NCI-H2227 treated with DMSO at 0.1 percent for 48 hours (cell line): Measurements from ENCODE around the gene LRRC75A.
"Not testable (repeated sequence)": the region's sequence is repeated elsewhere in the genome, so short reads cannot be mapped to it uniquely, and the experiment has no call there.

Experiments
- DNase-seq: peaks from one replicate; lab custom pipeline; 2025; lab: John Stamatoyannopoulos, UW

The LRRC75A gene, protein sequence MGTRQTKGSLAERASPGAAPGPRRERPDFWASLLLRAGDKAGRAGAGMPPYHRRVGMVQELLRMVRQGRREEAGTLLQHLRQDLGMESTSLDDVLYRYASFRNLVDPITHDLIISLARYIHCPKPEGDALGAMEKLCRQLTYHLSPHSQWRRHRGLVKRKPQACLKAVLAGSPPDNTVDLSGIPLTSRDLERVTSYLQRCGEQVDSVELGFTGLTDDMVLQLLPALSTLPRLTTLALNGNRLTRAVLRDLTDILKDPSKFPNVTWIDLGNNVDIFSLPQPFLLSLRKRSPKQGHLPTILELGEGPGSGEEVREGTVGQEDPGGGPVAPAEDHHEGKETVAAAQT

DNA sequence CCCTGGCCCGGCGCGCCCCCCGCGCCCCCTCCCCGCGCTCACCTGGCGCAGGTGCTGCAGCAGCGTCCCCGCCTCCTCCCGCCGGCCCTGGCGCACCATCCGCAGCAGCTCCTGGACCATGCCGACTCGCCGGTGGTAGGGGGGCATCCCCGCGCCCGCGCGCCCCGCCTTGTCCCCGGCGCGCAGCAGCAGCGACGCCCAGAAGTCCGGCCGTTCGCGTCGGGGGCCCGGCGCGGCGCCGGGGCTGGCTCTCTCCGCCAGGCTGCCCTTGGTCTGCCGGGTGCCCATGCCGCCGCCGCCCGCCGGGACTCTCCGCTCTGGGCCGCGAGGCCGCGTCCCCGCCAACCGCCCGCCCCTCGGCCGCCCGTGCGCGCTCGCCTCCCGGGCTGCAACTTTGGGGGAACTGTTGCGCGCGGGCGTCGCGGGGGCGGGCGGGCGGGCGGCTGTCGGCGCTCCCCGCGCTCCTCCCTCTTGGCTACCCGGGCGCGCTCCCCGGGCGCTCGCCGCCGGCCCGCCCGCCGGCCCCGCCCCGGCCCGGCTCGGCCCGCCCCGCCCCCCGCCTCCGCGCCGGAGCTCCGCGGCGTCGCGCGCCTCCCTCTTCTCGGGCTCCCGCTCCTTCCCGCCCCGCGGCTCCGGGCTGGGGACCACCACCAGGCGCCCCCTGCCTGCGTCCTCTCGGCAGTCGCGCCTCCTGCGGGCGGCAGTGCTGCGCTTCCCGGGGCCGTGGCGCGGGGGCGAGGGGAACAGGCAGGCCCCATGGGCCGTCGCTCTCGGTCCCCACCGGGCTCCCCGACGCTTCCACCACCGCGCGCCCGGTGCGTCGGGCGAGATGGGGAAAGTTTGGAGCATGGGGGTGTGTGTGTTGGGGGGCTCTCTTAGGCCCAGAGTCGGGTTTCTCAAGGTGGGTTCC, at the start of gene LRRC75A:
Gene LRRC75A (minus strand): TSS at position 491 of the 910 bp plus-strand sequence. CDS start 203 bp downstream, at position 288.
- peak; percentile 32 for DNase-seq

DNA sequence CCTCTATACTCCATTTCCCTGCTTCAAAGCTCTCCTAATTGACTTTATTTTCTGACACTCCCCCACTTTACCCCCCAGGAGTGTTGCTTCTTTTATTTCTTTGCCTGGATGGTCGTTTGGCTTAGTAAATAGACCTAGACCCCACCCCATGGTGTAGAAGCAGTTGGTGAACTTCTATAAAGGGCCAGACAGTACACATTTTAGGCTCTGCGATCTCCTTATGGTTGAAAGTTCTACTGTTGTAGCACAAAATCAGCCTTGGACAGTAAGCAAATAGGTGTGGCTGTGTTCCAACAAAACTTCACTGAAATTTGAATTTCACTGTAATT, 45.1 kb upstream of the LRRC75A start:
- DNase-seq: no peak

DNA sequence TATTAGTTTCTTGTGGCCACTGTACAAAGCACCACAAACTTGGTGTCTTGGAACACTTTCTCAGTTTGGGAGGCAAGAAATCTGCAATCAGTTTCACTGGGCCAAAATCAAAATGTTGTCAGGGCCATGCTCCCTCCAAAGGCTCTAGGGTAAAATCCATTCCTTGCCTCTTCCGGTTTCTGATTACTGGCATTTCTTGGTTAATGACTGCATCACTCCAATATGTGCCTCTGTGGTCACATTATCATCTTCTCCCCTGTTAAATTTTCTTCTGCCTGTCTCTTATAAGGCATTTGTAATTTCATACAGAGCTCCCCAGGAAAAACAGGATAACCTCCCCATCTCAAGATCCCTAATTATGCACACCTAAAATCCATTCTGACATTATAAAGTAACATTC, 42.2 kb upstream of the LRRC75A start:
- DNase-seq: no peak

DNA sequence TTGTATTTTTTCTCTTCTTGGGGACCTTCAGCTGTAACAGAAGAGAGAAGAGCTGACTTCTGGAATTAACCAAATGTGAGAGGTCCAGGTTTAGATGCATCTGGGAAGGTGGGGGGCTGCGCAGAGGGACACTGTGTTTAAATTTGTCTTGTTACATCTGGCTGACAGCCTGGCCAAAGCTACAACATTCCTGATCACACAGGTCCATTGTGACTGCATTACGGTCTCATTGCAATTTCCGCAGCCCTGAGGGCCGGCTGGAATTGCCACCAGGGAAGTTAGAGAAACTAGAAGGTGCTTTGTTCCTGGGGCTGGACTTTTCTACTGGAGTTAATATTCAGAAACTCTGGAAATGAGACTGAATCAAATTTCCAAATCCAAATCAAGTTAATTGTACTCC, 37.9 kb upstream of the LRRC75A start:
- DNase-seq: no peak

DNA sequence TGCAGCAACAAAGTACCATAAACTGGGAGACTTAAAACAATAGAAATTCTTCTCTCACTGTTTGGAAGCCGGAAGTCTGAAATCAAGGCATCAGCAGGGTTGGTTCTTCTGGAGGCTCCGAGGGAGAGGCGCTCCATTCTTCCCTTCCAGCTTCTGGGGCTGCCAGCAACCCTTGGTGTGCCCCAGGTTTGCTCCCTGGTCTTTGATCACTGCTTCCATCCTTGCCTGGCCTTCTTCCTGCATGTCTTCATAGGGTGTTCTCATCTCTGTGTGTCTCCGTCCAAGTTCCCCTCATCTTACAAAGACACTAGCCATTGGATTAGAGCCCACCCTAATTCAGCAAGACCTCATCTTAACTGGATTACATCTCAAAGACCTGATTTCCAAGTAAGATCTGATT, 35.3 kb upstream of the LRRC75A start:
- no peak for DNase-seq

DNA sequence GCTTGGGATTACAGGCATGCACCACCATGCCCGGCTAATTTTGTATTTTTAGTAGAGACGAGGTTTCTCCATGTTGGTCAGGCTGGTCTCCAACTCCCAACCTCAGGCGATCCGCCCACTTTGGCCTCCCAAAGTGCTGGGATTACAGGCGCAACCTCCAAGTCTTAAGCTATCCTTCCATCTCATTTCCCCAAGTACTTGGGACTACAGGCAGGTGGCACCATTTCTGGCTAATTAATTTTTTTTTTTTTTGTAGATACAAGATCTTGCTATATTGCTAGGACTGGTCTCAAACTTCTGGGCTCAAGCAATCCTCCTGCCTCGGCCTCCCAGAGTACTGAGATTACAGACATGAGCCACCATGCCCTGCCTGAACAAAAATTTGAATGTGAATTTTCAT, 33.6 kb upstream of the LRRC75A start:
- DNase-seq: not testable (repeated sequence)

DNA sequence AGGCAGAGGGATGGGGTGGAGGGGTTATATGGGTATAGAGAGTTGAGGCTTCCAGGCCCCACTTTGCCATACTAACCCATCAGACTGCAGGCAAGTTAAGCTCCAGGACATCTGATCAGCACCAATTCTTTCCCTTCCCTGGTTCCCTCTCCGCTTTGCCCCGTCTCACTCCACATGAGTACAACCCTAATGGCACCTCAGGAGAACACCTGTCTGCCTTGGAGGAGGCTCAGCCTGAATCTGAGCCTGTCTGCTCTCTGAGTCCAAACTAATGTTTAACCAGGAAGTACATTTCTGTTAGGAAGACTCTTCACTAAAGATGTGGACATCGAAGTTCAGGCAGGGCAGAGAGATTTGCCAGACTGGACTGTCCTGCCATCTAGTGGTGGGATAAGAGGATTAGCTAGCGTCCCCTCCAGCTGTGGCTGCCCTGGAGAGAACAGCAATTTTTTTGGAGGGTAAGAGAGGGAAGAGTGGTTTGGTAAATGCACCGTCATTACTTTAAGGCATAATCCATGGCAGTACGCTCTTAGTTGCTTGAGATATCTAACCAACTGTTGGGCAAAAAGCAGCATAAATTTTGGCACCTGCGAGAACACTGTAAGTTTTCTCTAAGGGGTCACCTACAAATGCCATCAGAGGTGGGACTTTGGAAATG, 29.2 kb upstream of the LRRC75A start:
- peak; percentile 72 for DNase-seq

DNA sequence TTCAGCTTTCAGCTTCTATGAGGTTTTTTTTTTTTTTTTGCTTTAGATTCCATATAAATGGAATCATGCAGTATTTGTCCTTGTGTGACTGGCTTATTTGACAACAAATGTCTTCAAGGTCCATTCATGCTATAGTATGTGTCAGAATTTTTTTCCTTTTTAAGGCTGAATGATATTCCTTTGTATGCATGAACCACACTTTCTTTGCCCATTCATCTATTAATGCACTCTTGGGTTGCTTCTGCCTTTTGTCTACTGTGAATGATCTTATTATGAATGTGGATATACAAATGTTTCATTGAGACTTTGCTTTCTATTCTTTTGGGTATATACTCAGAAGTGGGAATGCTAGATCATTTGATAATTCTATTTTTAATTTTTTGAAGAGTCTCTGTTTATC, 27.0 kb upstream of the LRRC75A start:
- no peak for DNase-seq

DNA sequence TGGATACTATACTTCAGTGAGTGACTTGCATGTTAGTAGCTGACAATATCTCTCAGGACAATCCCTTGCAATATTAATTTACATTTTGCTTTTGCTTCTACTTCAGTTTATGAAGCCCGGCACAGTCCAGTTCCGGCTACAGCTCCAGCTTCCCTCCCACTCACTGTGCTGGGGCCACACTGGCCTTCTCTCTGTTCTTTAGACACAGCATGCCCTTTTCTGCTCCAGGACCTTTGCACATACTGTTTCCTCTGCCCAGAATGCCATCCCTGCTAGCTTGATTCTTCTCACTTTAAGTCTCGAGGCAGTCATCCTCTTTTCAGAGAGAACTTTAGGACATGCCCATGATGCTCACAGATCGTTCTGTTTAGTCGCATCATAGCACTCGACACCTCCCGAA, 25.5 kb upstream of the LRRC75A start:
- no peak for DNase-seq

DNA sequence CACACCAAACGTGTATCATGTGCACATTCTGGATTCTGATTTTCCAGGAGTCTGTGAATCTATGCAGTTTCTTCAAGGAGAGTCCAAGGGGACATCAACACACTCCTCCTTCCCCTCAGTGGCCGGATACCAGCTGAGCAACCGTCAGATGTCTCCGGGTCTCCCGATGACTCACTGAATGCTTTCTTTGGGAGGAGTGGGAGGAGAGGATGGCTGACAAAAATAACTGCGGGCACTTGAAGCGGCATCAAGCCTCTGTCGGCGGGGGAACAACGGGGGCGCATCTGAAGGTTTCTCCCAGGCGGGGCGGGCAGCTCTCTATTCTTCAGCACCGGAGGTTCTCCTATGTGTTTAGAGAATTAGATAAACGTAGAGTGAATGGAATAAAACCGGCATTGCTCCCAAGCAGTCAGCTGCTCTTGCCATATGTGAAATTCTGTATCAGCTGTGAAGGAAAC, 24.6 kb upstream of the LRRC75A start:
- DNase-seq: peak; percentile 56

DNA sequence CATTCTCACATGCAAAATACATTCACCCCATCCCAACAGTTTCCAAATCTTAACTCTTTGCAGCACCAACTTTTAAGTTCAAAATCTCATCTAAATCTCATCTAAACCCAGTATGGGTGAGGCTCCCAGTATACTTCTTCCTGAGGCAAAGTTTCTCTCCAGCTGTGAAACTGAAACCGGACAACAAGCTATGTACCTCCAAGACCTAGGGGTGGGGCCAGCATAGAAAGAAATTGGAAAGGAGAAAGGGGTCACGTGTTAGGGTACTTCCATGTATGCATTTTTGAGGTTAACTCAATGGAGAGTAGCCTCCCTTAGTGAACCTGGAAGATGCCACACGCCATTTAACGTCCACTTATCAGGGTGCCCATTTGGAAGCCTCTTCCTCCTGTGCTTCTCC, 23.9 kb upstream of the LRRC75A start:
- DNase-seq: no peak

DNA sequence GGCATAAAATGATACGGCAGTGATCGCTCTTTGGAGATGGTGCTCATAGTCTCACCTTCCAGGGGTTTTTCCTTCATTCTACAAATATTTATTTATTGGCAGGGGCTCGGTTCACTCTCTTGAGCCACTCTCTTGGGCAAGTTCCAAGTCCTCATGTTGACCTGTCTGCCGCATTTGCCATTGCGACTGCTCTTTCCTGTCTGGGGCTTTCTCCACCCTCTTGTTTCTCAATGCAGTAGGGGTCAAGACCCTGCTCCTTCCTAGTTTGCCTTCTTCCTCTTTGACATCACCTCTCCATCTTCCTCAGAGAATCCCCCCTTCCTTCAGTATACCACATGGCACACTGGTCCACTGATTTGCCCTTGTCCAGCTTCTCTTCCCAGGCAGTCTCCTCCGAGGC, 21.9 kb upstream of the LRRC75A start:
- DNase-seq: no peak

DNA sequence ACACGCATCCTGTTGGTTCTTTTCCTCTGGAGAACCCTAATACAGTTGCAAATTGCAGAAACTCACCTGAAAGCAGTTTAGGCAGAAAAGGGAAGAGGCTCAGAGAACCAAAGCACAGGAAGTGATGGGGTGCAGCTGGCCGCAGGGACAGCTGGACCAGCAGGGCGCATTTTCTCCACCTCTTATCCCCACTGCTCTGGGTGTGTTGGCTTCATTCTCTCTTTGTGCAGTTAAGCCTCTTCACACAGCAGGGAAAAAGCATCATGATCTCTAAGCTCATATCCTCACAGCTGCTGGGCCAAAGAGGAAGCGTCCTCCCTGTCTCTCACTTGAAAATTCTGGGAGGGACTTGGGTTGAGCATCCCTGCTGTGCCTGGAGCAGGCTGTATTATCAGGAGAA, 20.0 kb upstream of the LRRC75A start:
- peak; percentile 52 for DNase-seq

DNA sequence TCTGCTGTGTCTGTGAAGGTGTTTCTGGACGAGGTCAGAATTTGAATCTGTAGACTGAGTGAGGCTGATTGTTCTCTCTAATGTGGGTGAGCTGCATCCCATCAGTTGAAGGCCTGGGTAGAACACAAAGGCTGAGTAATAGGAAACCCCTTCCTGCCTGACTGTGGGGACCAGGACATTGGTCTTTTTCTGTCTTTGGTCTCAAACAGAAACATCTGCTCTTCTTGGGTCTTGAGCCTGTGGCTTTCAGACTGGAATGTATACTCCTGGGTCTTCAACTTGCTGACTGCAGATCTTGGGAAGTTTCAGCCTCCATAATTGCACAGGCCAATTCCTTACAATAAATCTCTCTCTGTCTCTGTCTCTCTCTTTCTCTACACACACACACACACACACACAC, 19.6 kb upstream of the LRRC75A start:
- no peak for DNase-seq

DNA sequence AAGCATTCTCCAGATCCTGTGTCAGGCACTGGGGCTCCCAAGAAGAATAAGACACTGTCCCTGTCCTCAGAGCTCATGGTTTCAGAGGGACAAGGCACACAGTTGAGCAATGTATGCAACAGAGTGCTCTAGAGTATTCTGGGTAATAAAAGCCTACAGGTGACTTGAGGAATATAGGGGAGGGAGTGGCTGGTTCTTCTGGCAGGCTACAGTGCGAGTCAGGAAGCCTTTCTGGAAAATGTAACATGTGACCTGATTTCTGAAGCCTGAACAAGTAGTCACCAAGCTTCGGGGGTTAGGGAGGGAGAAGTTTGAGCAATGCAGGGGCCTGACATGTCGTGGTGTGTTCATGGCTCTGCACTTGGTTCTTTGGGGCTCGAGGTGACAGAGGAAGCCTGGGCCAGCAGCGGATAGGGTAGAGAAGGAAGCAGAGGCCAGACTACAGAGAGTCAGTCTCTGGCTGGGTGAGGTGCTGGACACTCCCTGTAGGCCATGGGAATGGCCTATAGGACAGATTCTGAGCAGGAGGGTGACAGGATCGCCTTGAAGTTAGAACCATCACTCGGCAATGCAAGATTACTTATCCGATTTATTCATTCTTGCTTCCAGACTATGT, 16.0 kb upstream of the LRRC75A start:
- no peak for DNase-seq

DNA sequence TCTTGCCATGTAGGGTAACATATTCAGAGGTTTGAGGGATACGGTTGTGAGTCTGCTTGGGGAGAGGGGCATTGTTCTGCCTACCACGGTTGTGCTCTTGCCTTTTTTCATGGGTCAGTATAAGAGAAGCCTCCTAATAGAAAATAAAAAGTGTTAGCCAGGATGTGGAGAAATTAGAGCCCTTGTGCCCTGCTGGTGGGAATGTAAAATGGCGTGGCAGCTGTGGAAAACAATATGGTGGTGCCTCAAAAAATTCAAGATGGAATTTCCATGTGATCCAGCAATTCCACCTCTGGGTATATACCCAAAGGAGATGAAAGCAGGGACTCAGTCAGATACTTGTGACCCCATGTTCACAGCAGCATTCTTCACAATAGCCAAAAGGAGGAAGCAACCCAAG, 14.2 kb upstream of the LRRC75A start:
- no peak for DNase-seq

DNA sequence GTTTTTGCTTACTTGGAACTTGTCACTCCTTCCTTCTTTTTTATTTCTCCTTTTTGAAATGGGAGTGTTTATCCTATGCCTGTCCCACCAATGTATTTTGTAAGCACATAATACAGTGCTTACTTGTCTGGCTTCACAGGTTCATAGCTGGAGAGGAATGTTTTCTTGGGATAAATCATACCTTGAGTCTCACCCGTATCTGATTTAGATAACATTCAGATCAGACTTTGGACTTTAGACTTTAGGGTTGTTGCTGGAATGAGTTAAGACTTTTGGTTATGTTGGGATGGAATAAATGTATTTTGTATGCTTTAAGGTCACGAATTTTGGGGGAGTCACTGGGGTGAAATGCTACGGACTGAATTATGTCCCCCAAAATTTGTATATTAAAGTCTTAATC, 13.0 kb upstream of the LRRC75A start:
- DNase-seq: no peak

DNA sequence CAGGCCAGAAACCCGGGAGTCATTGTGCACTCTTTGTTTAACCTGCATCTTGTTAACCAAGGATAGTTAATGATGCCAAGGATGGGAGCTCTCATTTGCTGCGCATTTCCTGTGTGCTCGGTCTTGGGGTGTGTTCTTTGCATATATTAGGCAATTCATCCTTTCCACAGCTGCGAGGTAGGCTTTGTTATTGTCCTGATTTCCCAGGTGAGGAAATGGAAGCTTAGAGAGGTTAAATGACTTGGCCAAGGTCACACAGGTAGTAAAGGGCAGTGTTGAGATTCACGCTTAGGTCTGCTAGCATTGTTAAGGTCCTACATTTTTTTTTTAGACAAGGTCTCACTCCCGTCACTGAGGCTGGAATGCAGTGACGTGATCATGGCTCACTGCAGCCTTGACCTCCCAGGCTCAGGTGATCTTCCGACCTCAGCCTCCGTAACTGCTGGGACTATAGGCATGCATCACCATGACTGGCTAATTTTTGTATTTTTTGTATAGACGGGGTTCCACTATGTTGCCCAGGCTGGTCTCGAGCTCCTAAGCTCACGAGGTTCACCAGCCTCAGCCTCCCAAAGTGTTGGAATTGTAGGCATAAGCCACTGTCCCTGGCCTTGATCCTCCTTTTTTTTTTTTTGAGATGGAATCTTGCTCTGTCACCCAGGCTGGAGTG, 5.0 kb upstream of the LRRC75A start:
- no peak for DNase-seq

DNA sequence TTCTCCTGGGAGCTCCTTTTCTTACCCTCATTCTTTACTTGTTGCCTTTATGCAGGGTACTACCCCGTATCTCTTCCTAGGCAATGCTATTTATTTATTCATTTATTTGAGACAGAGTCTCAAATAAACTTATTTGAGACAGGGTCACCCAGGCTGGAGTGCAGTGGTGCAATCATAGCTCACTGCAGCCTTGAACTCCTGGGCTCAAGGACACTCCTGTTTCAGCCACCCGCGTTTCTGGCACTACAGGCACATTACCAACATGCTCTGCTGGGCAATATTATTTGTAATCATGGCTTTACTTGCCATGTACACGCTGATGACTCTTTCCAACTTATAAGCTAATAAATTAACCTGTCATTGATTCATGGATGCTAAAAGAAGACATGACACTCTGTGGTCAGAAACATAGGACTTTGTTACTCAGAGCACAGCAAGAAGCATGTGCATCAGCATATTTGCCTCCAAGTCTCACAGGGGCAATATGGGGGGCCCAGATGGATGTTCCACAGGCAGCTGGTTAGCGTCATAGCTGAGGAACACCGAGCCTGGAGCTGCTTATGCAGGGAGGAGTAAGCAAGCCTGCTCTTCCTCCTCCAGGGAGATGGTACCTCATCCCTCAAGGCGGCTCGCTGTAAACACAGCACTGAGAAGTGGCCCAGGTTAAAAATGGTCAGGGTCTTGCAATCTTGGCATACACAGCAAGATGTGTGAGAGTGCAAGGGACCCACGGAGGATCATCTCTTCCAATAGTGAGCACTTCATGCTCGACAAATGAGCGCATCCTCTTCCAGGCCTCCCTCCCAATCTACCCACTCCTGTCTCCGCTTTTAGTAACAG, 4.2 kb upstream of the LRRC75A start:
- DNase-seq: no peak

DNA sequence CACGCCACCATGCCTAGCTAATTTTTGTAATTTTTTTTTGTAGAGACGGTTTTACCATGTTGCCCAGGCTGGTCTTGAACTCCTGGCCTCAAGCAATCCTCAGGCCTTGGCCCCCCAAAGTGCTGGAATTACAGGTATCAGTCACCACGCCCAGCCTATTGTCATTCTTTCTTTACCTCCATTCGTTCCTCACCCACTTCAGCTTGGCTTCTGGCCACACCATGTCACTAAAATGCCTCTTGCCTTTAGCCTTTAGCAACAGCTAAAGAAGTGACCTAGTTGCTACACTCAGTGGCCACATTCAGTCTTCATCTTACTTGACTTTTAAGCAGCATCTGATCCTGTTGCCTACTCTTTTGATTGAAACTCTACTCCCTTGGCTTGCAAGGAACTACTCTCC, 3.6 kb upstream of the LRRC75A start:
- DNase-seq: no peak

DNA sequence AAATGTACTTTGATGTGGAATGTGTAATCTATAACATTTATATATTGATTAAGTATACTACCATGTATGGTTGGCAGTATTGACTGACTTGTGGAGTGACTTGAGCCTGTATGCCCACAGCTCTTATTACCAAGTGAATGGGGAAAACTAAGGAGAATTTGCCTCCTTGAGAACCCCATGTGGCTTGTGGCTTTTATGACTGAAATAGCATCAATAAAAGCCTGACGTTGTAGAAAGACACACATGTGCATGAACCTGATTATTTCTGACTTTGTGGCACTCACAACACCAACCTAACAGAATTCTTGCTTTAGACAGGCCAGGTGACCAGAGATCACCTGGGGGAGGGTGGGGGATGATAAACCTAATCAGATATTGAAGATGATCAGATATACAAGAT, 2.1 kb upstream of the LRRC75A start:
- no peak for DNase-seq
